Central memory CD8-positive, alpha-beta T cell (primary cell): Measurements from ENCODE around the gene SND1.

Experiments used
- ATAC-seq: fragments of 150-1000 bp; cut with Tn5 transposase; replicated peaks from 2 replicates; pipeline ENCODE4 v1.10.0; 2022; ENCODE audit warnings: mild to moderate bottlenecking, moderate FRiP score, moderate number of reproducible peaks; ENCODE audit not compliant: poor library complexity, severe bottlenecking; ENCODE audit errors: extremely low read depth
- DNase-seq, 2 donors: peaks; one replicate each; pipeline ENCODE4 v3.0.0; 2021; ENCODE audit warnings: low spot score in 2 of 2
- H3K27ac Mint-ChIP-seq: one replicate; pipeline ENCODE4 v1.8.0; 2022; ENCODE audit warnings: low read depth, mild to moderate bottlenecking, moderate library complexity, mixed read lengths
- H3K27me3 Mint-ChIP-seq: one replicate; pipeline ENCODE4 v1.8.0; 2022; ENCODE audit warnings: mixed read lengths
- H3K36me3 Mint-ChIP-seq: one replicate; pipeline ENCODE4 v1.8.0; 2022; ENCODE audit warnings: mild to moderate bottlenecking, moderate library complexity, mixed read lengths; ENCODE audit not compliant: insufficient read depth
- H3K4me1 Mint-ChIP-seq: one replicate; pipeline ENCODE4 v1.8.0; 2022; ENCODE audit warnings: mixed read lengths
- H3K4me3 Mint-ChIP-seq: one replicate; pipeline ENCODE4 v1.8.0; 2022; ENCODE audit warnings: mild to moderate bottlenecking, moderate library complexity, mixed read lengths
- H3K9me3 Mint-ChIP-seq: one replicate; pipeline ENCODE4 v1.8.0; 2022; ENCODE audit warnings: mixed read lengths

Gene SND1

DNA sequence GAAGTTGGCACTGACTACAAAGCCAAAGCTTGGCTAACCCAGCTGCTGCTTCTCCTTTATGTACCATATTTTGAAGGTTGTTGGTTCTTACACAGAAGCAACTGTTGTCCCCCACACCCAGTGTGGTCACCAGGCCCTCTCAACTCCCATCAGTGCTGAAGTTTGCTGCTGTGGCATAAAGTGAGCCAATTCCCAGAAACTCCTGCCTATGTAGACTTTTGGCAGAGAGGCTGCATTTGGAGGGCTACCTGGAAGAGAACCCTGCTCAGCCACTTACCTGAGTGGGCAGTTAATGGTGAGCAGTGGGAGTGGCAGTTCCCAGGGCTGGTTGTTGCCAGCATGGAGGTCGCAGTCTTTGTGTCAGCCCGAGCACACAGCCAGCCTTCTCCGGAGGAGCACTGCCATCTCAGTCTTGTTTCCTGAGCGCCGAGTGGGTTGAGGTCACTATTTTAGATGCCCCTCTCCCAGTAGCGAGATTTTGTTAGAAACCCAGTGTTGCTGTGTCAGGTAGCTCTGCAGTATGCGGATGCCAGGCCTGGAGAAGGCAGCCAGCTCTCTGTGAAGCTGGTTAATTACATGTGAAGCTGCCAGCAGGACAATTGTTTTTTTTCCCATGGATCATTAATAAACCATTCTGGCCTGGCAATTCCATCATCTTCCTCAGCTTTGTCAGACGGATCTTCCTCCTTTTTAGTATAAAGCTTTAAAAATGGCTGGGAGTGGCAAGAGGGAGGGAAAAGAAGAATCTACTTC lies 354.7 kb downstream of the SND1 start:
- Mint-ChIP-seq H3K4me3 (no peak overlapping the region), H3K36me3 (peaks cover 9% of the 10 kb centered on the region), H3K4me1 (peaks cover 26% of the 10 kb centered on the region), H3K27ac (no peak overlapping the region), H3K27me3 (no peaks in the 10 kb centered on the region), H3K9me3 (no peaks in the 10 kb centered on the region)
- DNase-seq (no peak), ATAC-seq (no peak)

DNA sequence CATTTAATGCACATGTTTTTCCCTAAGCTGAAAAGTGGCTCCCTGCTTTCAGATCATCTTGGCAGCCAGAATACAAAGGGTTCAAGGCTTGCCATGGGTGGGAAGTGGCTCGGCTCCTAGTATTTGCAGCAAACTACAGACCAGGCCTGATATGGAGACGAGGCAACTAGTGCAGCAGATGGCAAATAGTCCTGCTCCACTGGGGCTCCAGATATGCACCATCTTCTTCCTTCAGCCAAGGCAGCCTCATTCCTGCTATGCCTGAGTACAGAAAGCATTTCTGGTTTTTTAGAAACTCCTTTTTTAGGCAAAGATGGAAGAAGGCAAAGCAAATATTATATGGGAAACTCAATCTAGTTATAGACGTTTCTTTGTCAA lies 355.3 kb downstream of the SND1 start:
- no peak overlapping the region for H3K4me3 Mint-ChIP-seq
- H3K9me3 Mint-ChIP-seq = no peaks in the 10 kb centered on the region
- ATAC-seq (no peak), DNase-seq (no peak)
- peaks cover 26% of the 10 kb centered on the region for H3K4me1 Mint-ChIP-seq
- no peaks in the 10 kb centered on the region for H3K27me3 Mint-ChIP-seq
- H3K36me3 Mint-ChIP-seq = peaks cover 9% of the 10 kb centered on the region
- H3K27ac Mint-ChIP-seq = no peak overlapping the region

DNA sequence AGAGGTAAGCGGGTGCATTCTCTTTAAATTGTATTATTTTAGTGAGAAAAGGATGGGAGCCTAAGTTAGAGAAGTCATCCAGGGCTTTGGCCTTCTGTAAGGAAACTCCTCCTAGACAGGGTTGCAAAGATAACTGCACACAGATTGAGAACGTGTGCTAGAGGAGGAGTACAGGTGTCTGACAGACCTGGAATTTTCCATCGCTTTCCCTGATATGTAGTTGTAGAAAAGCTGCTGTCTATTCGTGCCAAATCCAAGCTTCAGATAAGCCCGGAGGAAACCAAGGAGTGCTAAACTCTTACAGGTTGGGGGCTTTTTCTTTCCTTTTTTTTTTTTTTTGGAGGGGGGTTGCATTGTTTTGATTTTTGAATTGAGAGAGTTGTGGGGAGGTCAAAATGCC lies 356.1 kb downstream of the SND1 start:
- H3K27ac Mint-ChIP-seq = no peak overlapping the region

DNA sequence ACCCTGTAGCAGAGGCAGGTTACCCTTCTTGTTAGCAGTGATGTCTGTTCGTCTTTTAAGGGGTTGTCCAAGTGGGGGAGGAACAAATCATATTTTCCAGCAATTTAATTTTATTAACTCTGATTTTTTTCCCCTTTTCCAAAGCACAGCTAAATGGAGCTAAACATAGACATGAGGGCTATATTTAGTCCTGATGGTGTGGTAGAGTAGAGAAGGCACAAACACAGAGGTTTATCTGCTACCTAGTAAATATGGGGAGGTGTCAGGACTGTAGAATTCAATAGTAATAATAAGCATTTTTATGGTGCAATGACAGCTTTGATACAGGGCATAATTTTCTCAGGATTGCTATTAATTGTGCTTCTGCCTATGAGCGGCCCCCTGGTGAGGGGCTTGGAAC lies 356.8 kb downstream of the SND1 start:
- no peak overlapping the region for H3K4me3 Mint-ChIP-seq
- no peak overlapping the region for H3K27ac Mint-ChIP-seq
- no peaks in the 10 kb centered on the region for H3K9me3 Mint-ChIP-seq
- H3K27me3 Mint-ChIP-seq = no peaks in the 10 kb centered on the region
- H3K36me3 Mint-ChIP-seq = peaks cover 7% of the 10 kb centered on the region
- peaks cover 13% of the 10 kb centered on the region for H3K4me1 Mint-ChIP-seq
- ATAC-seq (no peak), DNase-seq (no peak)

More for the DNA sequence above, 356.1 kb downstream of the SND1 start:
- no peaks in the 10 kb centered on the region for H3K27me3 Mint-ChIP-seq
- H3K4me1 Mint-ChIP-seq = peaks cover 19% of the 10 kb centered on the region
- ATAC-seq = no peak
- no peak overlapping the region for H3K4me3 Mint-ChIP-seq
- peaks cover 7% of the 10 kb centered on the region for H3K36me3 Mint-ChIP-seq
- no peaks in the 10 kb centered on the region for H3K9me3 Mint-ChIP-seq
- DNase-seq = no peak

DNA sequence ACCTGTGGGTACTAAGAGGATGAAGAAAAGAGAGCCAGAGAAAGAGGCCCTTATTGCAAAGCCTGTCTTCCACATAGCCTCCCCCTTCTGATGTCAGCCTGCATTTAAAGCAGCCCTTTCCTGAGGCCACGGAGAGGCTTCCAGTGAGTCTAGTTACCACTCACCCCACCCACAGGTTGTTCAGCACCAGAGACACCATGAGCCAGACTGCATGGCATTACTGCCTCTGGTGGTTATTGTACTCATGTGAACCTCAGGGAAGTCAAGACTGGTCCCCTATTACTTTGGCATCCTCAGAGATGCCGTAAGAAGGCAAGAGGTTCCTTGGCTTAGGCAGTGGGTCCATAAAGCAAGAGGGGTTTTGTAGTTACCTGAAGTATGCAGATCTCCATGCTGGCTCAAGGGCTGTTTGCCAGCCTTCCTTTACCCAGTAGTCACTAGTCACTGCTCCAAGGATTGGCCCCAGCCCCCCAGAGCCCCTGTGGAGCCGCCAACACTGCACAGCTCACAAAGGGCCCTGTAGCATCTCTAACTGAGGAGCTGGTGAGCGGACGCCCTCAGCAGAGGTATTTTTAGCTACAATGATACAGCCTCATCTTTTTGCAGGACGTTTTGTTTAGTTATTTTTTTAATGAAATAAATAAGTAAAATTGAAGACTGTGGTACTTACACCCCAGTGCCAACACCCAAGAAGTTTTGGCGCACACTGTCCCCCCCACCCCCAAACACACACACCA lies 358.6 kb downstream of the SND1 start:
- Mint-ChIP-seq H3K4me1 (peaks cover 14% of the 10 kb centered on the region), H3K4me3 (no peak overlapping the region), H3K27me3 (no peaks in the 10 kb centered on the region), H3K27ac (no peak overlapping the region), H3K36me3 (peaks cover 7% of the 10 kb centered on the region), H3K9me3 (no peaks in the 10 kb centered on the region)
- ATAC-seq (no peak), DNase-seq (no peak)

DNA sequence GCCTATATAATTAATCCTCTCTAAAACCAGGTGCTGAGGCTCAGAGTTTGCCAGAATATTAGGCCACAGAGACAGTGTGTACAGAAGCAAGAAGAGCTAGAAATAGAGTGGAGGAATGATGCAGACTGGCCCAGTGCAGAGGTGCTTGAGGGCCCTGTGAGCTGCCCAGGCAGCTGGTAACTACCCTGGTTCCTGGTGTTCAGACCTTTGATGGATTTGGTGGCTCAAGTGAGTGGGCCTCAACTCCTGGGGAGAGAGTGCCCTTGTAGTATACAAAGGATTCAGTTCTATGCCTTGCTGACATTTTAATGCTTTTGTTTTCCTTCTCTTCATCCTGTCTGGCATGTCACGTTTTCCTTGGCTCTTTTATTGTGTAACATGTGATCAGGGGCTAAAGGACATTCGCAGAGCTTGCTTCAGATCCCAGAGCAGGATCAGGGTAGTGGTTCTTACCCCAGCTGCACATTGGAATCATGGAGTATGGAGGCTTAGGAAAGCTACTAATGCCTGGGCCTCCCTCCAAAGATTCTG lies 359.2 kb downstream of the SND1 start:
- H3K36me3 Mint-ChIP-seq = peaks cover 6% of the 10 kb centered on the region
- H3K4me1 Mint-ChIP-seq = peaks cover 14% of the 10 kb centered on the region
- no peak overlapping the region for H3K4me3 Mint-ChIP-seq
- H3K27me3 Mint-ChIP-seq = no peaks in the 10 kb centered on the region
- H3K9me3 Mint-ChIP-seq = no peaks in the 10 kb centered on the region
- no peak for DNase-seq
- H3K27ac Mint-ChIP-seq = no peak overlapping the region
- no peak for ATAC-seq

DNA sequence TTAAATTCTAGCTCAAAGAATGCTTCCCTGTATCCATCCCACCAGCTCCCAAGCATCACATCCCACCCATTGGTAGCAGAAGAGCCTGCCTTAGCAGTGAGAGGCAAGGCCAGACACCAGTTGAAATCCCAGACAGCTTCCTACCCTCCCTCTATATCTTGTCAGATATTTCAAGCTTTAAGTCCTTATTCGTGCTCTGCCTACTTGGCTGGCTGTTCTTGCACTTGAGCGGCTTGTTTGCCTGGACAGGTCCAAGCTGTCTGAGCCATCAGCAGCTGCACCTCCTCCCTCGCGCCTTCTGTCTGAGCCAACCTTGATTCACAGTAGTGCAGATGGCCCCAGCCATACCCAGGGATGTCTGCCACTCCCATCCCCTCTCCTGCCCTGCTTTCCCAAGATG lies 362.8 kb downstream of the SND1 start:
- ATAC-seq = no peak
- no peaks in the 10 kb centered on the region for H3K27me3 Mint-ChIP-seq
- no peak overlapping the region for H3K27ac Mint-ChIP-seq
- no peak overlapping the region for H3K4me3 Mint-ChIP-seq
- H3K36me3 Mint-ChIP-seq = peaks cover 4% of the 10 kb centered on the region
- H3K9me3 Mint-ChIP-seq = no peaks in the 10 kb centered on the region
- DNase-seq = no peak
- H3K4me1 Mint-ChIP-seq = peaks cover 20% of the 10 kb centered on the region

DNA sequence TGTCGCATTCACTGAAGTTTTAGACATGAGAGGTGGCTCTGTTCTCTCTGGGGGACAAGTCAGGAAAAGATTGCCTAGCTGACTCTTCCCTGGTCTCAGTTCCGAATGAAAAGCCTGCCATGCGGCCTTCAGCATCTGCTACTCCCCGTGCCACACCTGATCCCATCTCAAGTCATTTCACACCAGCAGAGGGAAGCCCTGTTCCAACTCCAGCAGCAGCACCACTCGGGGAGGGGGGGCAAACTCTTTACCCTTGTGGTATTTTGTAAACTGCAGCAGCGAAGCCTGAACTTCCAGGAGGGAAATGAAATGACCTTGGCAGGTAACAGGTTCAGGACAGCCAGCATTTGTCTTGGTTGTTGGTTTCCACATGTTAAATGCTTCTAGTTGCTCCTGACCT lies 365.5 kb downstream of the SND1 start:
- H3K4me3 Mint-ChIP-seq = no peak overlapping the region
- no peaks in the 10 kb centered on the region for H3K27me3 Mint-ChIP-seq
- peaks cover 30% of the 10 kb centered on the region for H3K4me1 Mint-ChIP-seq
- no peak overlapping the region for H3K27ac Mint-ChIP-seq
- no peaks in the 10 kb centered on the region for H3K36me3 Mint-ChIP-seq
- DNase-seq (no peak), ATAC-seq (no peak)
- H3K9me3 Mint-ChIP-seq = no peaks in the 10 kb centered on the region

DNA sequence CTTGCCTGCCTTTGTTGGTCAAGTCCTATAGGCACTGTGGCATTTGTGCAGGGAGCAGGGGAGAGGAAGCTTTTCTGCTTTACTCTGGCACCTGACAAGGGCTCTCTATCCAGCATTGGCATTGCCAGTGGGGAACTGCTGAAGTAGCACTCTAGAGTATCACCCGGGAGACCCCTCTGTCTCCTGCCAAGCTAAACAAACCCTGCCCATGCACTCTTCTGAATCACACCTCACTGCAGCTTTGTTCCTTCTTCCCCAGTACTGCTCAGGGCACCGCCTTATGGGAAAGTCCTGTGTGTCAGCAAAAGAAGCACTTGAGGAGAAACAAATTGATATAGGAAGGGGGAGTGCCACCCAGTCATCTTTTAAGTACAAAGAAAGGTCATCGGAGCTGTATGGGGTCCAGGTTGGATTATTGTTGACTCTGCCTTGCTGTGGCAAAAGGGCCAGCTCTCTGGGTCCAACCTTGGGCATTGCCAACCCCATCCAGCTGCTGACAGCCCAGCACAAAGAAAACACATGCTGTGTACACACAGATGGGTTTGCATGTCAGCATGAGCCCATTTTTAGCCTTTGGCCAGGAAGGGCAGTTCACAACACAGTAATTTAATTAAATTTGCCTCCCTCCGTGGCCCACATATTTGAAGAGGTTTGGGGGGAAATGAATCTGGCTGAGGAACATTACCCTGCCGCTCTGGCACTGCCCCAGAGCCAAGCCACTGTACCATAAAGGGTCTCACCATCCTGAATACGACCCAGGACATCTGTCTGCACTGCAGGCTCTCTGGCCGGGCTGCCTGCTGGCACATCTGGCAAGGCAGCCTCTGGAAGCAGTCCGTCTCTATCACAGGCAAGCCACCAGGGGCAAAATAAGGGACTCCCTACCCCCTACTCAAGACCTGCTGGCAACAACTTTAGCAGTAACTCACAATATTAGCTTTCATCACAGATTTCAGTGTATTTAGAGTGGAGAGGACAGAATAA lies 366.2 kb downstream of the SND1 start:
- Mint-ChIP-seq H3K9me3 (no peaks in the 10 kb centered on the region), H3K27me3 (no peaks in the 10 kb centered on the region), H3K4me3 (no peak overlapping the region), H3K36me3 (no peaks in the 10 kb centered on the region), H3K27ac (no peak overlapping the region), H3K4me1 (peaks cover 30% of the 10 kb centered on the region)
- ATAC-seq (no peak), DNase-seq (no peak)

DNA sequence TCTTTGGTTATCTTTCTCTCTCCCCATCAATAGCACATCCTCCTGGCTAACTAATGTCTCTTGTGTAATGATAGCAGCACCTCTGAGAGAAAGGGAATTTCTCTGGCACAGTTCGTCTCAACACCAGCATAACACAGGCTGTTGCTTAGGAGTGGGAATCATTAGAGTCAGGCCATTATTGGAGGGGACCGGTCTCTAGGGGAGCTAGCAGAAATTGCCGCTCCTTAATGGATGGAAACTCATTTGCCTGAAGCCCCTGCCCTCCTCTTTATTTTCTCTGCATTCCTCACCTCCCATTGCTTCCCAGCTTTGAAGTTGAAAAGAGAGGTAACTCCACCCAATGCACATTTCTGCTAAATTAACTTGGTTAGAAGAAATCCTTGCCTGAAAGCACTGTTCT lies 367.3 kb downstream of the SND1 start:
- no peak for DNase-seq
- no peak overlapping the region for H3K4me3 Mint-ChIP-seq
- no peak for ATAC-seq
- H3K27ac Mint-ChIP-seq = no peak overlapping the region
- peaks cover 30% of the 10 kb centered on the region for H3K4me1 Mint-ChIP-seq
- no peaks in the 10 kb centered on the region for H3K36me3 Mint-ChIP-seq
- no peaks in the 10 kb centered on the region for H3K9me3 Mint-ChIP-seq
- H3K27me3 Mint-ChIP-seq = no peaks in the 10 kb centered on the region

DNA sequence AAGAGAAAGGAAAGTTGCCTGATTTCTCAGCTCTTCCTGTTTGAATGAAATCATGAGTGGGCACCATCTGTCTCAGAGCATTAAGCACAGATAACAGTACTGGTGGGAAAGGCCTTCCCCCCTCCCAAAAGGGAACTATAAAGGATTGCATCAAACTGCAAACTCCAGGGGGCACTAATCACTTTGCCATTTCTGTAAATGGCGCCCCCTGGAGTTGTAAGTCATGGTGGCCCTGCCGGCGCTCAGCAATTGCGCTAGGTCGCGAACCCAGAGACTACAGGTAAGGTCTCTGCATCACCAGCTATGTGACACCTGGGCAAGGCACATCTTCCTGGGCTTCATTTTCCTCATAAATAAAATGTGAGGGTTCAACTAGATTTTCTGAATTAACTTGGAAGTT lies 368.2 kb downstream of the SND1 start:
- H3K9me3 Mint-ChIP-seq = no peaks in the 10 kb centered on the region
- no peak for ATAC-seq
- H3K36me3 Mint-ChIP-seq = no peaks in the 10 kb centered on the region
- peaks cover 25% of the 10 kb centered on the region for H3K4me1 Mint-ChIP-seq
- H3K27ac Mint-ChIP-seq = no peak overlapping the region
- H3K4me3 Mint-ChIP-seq = no peak overlapping the region
- no peaks in the 10 kb centered on the region for H3K27me3 Mint-ChIP-seq
- no peak for DNase-seq

DNA sequence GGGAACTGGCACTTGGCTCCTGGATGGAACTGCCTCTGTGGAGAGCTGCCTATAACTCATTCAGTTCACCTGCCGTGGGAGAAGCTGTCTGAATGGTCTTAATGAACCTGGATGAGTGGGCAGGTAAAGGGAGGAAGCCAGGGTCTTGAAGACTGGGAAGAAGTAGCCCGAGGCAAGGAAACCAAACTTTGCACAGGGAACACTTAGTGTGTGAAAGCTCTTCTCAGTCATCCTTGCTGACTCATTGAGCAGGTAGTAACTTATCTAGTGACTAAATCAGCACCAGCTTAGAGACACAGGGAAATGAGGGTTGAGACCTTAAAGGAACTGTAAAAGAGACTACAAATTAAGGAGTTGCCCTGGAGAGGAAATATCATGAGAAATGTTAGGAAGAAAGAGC lies 369.4 kb downstream of the SND1 start:
- Mint-ChIP-seq H3K9me3 (no peaks in the 10 kb centered on the region), H3K4me1 (peaks cover 24% of the 10 kb centered on the region), H3K27me3 (no peaks in the 10 kb centered on the region), H3K36me3 (peaks cover 2% of the 10 kb centered on the region), H3K27ac (peak overlapping the region; percentile 70), H3K4me3 (no peak overlapping the region)
- DNase-seq (no peak), ATAC-seq (no peak)
